GM12873 (cell line): ENCODE measurements around the gene SMOC2.

Experiments used
- CTCF ChIP-seq: IDR thresholded peaks from 2 replicates; pipeline ENCODE4 v1.5.1; 2012; ENCODE audit warnings: low read depth, mild to moderate bottlenecking, moderate library complexity, low read length, control low read depth; ENCODE audit not compliant: insufficient read depth; ENCODE audit errors: missing control alignments

Gene SMOC2

GRCh38 chr6:168420706-168421105 lies 20.3 kb upstream of the SMOC2 start:
- no peak for TF ChIP-seq CTCF

- no peak for TF ChIP-seq CTCF
Observed at GRCh38 chr6:168427184-168427583, 13.8 kb upstream of the SMOC2 start.

- TF ChIP-seq CTCF = no peak
Observed at GRCh38 chr6:168428052-168428826, 12.7 kb upstream of the SMOC2 start.

GRCh38 chr6:168428863-168429262 lies 12.1 kb upstream of the SMOC2 start:
- TF ChIP-seq CTCF = no peak

GRCh38 chr6:168432196-168432595 lies 8.8 kb upstream of the SMOC2 start:
- no peak for TF ChIP-seq CTCF

- no peak for TF ChIP-seq CTCF
Observed at GRCh38 chr6:168433898-168434297, 7.1 kb upstream of the SMOC2 start.

- no peak for TF ChIP-seq CTCF
Observed at GRCh38 chr6:168434505-168434904, 6.5 kb upstream of the SMOC2 start.
